ENCODE measurements around the gene WASHC2C.
"Not testable (repeated sequence)": the region's sequence is repeated elsewhere in the genome, so short reads cannot be mapped to it uniquely, and the experiment has no call there.

The WASHC2C gene

DNA sequence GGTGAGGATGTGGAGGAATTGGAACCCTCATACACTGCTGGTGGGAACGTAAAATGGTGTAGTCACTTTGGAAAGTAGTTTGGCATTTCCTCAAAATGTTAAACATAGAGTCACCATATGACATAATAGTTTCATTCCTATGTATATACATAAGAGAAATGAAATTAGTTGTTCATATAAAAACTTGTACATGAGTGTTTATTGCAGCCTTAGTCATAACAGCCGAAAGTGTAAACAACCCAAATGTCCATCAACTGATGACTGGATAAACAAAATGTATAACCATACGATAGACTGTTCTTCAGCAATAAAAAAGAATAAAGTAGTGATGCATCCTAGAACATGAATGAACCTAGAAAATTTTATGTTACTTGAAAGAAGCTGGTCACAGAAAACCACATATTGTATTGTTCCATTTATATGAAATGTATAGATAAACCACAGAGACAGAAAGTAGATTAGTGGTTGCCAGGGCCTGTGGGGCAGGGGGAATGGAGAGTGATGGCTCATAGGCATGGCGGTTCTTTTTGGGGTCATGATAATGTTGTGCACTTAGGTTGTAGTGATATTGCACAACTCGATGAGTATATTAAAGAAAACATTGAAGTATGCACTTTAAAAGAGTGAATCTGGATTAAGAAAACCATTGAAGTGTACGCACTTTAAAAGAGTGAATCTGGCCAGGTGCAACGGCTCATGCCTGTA is 44.8 kb downstream of the WASHC2C start:
- DNase-seq (ENCODE audit: low read depth), result not testable (repeated sequence)

DNA sequence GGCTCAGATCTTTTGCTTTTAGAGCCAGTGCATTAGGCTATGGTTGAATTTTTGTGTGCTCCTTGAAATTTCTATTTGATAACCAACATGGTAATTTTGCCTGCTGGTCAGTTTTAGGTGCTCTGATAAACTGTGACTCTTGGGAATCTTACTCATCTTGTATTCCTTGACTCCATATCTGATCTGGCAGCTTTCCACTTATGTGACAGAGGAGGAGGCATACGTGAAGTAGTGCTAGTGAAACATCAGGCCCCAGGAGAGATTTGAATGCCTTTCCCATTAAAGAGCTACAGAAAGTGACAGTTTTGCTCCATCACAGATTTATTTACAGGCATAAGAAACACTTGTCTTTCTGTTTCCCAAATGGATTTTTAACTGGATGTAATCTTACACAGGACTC is 59.2 kb downstream of the WASHC2C start:
- not testable (repeated sequence) for DNase-seq (ENCODE audit: low read depth)

DNA sequence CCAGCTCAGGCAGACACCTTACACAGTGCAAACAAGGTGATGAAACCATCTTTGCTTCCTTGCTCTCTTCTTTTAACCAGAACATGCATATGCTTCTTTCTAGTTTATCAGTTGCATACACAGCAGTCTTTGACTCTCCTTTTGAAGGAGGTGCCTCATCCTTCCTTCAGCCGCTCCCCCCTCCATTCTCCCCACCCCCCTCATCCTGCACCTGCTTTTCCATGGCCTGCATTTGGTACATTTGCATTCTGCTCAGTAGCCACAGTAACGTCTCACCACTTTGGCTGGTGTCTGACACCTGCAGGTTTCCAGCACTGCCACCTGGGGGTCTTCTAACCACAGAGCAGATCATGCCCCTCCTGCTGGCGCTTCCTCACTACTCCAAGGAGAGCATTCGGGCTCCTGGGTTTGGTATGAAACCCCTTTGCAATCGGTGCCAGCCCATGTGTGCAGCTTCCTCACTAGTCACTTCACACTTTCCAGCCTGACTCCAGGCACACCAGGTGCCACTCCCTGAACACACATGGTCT is 60.2 kb downstream of the WASHC2C start:
- not testable (repeated sequence) for DNase-seq (ENCODE audit: low read depth)

DNA sequence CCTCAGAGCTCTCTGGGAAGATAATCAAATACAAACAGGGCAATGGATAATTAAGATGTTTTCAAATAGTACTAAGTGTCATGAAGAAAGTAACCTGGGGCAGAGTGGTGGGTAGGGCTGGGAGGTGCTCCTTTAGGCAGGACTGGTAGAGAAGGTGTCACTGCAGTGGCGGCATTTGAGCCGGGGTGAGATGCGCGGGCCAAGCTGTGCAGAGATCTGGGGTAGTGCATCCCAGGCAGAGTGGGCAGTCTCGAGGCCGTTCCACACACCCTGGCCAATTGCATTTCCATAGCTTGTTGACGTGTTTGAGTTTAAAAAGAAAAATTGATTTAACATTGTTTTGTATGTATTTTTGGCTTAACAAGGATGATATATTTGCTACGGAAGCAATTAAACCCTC is 62.9 kb downstream of the WASHC2C start:
- not testable (repeated sequence) for DNase-seq (ENCODE audit: low read depth)

DNA sequence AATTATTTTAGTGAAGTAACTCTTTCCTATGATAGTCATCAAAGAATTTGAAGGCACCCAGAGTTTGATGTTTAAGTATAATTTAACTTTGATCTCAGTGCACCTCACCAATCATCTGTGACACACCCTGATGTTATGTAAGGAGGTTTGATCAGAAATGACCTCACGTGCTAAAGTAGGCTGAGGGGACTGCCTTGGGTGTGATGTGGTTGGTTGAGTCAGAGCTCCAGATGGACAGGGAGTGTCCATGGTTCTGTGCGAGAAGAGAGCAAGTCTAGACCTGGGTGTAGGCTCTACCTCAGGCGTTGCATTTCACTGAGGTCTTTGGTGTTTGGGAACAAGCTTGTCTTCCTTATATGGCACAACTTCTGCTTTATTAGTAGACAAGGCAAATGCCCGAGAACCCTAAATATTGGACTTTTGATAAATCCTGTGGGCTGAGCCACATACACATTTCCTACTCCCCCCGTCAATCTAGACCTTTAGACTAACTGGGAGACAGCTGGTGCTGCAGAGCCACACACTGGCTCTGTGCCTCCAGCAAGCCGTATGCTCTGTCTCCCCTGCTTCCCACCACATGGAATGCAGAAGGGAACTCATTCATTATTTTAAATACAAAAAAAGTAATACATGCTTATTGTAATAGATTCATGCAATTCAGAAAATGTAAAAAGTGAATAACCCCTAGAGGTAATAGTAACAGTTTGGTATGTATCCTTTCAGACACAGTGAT is 63.8 kb downstream of the WASHC2C start:
- DNase-seq (ENCODE audit: low read depth), result not testable (repeated sequence)

DNA sequence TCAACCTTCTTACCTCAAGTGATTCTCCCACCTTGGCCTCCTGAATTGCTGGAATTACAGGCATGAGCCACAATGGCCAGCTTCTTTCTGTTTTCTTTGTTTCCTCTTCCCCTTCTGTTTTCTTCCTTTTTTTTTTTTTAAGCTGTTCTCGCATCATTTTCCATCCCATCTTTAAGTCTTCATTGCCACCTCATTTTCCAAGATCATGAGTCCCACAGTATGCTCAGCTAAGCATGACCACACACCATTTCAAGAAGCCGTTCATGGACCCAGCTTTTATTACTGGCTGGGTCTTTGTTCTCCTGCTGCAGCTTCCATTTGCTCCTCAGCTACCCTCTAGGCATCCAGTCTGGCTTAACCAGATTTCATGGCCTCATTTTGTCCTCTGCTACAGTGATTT is 67.7 kb downstream of the WASHC2C start:
- not testable (repeated sequence) for DNase-seq (ENCODE audit: low read depth)

DNA sequence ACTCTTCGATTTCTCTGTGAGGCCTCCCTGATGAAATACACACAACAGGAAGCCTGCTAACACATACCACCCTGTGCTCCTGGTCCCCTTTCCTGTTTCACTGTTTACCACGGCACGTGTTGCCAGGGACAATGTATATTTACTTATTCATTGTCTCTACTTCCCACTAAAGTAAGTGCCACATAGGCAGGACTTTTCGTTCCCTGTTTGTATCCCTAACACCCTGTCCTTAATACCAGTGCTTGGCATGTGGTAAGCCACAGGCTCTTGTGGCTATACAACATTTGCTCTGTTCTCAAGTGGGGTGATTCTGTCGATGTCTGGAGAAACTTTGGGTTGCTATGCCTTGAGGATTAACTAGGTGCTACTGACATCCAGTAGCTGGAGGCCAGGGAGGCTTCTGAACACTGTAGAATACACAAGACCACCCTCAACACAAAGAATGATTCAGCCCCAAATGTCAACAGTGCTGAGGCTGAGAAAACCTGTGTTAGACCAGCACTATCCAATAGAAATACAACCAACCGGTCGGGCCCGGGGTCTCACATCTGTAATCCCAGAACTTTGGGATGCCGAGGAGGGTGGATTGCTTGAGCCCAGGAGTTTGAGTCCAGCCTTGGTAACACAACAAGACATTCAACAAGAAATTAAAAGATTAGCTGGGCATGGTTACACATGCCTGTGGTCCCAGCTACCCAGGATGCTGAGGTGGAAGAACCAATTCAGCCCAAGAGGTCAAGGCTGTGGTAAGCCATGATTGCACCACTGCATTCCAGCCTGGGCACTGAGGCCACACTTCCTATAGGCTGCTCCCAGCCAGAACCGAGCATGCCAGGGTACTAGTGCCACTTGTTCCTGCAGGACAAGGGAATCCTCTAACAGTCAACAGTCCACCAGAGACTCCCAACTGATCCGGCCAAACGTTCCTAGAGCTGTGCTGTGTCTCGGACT is 76.3 kb downstream of the WASHC2C start:
- not testable (repeated sequence) for DNase-seq (ENCODE audit: low read depth)

DNA sequence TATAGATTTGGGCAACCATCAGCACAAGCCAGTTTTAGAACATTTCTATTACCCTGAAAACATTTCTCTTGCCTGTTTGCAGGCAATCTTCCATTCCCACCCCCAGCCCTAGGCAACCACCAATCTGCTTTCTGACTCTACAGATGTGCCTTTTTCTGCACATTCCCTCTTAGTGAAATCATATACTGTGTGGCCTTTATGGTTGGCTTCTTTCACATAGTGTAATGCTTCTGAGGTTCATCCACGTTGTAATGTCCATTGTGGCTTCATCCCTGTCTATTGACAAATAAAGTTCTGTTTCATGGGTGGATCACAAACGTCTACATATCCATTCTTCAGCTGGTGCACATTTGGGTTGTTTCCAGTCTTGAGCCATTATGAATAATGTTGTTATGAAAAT is 77.9 kb downstream of the WASHC2C start:
- not testable (repeated sequence) for DNase-seq (ENCODE audit: low read depth)

DNA sequence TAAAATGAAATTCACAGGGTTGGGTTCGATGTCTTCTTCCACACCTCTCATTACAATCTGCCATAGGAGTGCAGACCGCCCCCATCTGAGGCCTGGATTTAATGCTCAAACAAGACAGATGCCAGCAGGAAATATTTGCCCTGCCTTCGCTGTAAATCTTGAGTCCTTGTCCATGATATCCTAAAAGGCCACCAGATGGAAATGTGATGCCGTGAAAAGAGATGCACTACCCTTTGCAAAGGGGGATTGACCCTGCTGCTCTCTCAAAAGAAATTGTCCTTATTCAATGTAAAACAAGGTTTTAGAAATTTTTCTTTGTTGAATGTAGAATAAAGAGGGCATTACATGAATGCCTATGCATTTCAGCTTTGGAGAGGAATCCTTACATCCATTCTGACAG is 82.8 kb downstream of the WASHC2C start:
- DNase-seq (ENCODE audit: low read depth), result no peak

DNA sequence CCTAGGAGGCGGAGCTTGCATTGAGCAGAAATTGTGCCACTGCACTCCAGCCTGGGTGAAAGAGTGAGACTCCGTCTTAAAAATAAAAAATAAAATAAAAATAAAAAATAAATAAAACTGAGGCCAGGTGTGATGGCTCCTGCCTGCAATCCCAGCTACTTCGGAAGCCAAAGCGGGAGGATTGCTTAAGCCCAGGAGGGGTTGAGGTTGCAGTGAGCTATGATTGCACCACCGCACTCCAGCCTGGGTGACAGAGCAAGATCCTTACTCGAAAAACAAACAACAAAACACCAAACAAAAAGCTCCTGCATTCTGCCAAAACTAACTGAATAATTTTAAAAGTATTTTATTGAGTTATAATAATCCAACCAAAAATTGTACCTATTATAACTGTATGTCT is 84.0 kb downstream of the WASHC2C start:
- no peak for DNase-seq (ENCODE audit: low read depth)

DNA sequence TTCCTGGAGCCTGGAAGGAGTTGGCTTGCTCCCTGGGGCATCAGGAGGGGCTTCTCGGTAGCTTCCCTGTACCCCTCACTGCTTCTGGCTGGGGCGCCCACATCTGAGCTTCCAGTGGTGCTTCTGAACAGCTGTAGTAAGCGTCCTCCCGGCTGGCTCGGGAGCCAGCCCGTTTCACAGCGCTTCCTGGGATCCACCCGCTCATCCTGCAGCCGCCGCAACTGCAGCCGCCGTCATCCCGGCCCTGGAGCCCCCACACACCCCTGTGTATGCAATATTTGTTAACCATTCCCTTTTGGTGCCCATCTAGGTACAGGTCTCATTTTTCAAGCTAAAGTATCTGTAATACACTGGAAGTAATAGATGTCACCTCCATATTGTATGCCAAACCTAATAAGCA is 85.9 kb downstream of the WASHC2C start:
- not testable (repeated sequence) for DNase-seq (ENCODE audit: low read depth)

DNA sequence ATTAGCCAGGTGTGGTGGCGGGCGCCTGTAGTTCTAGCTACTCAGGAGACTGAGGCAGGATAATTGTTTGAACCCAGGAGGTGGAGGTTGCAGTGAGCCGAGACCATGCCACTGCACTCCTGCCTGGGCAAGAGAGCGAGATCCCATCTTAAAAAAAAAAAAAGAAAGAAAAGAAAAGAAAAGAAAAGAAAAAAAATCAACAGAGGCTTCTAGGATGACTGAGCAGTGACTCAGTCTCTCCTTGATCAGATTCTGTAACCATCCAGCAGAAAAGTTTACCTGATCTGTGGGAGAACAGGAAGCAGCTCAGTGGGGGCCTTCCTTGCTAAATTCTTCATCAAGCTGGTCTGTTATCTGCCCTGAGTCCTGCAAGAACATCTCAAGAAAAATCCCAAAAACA is 87.1 kb downstream of the WASHC2C start:
- DNase-seq (ENCODE audit: low read depth), result not testable (repeated sequence)

DNA sequence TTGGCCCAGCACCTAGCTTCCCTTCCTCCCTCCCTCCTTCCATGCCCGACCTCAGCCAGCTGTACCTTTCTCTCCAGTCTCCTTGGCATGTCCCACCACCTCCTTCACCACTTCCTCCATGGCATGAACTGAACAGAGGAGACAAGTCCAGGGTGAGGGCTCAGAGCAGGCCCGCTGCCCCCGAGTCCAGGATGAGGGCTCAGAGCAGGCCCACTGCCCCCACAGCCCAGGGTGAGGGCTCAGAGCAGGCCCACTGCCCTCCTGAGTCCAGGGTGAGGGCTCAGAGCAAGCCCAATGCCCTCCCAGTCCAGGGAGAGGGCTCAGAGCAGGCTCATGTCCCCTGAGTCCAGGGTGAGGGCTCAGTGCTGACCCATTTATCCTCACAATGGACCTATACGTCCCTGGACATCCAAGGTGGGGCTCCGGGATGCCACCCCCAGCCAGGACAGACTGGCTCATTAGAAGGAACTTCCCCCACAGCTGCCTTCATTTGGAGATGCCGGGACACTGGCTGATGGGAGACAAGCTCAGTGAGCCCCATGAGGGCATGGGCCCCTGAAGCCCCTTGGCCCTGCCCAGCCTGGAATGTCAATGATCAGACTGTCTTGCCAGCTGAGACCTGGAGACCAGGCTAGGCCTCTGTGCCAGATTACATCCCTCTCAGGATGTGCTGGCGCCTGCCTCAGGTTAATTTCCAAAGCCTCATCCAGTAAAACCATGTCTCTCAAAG is 90.2 kb downstream of the WASHC2C start:
- no peak for DNase-seq (ENCODE audit: low read depth)

DNA sequence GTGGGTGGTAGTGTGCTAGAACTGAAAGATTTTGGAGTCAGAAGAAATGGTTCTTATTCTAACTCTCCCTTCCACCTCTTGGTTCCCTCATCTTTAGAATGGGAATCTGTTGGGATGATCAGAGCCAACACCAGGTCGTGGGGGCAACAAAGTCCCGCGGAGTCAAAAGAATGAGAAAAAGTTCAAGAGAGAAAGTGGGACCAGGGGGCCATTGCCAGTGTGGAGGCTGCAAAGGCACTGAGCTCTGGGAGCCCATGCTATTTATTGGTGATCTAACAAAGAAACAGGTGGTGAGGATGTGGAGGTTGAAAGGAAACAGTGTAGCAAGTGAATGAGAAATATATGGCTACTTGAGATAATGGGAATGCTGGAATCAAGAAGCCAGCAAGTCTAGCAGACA is 90.8 kb downstream of the WASHC2C start:
- DNase-seq (ENCODE audit: low read depth), result no peak

DNA sequence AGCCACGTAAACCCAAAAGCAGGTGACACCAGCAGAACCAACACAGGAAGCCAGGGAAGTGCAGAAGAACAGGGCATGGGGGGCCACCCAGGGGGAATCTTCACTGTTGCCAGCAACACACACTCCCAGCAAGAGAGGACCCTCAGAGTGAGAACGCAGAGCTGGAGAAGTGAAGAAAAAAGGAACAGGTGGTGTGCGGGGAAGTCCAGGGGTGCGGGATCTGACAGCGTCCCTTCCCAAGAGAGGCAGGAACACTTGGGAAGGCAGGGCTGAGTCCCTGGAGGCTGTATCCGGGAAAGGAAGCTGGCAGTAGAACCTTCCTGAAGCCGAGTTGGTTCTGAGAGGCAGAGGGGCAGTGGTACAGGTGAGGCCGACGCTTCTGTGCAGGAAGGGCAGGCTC is 92.5 kb downstream of the WASHC2C start:
- DNase-seq (ENCODE audit: low read depth), result no peak

DNA sequence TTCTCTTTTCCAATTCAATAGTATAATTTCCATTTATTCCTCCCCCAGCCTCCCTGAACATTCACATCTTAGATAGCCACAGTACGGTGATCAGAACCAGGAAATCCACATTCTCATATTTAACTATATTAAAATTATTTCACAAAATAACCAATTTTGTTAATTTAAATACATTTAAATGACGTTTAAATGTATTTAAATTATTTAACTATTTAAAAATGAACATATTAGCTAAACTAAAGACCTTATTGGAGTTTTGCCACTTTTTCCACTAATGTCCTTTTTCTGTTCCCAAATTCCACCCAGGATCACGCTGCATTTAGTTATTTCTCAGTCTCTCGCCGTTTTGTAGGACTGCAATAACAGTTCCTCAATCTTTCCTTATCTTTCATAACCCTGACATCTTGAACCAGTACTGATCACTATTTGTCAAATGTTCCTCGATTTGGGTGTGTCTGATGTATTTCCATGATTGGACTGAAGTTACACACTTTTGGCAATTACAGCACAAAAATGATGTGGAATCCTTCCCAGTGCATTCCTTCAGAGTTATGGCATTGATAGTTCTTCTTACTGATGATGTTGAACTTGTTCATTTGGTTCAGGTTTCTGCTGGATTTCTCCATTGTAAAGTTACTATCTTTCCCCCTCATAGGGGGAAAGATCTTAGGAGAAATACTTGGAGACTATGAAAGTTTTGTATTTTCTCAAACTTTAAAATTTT is 93.2 kb downstream of the WASHC2C start:
- not testable (repeated sequence) for DNase-seq (ENCODE audit: low read depth)

DNA sequence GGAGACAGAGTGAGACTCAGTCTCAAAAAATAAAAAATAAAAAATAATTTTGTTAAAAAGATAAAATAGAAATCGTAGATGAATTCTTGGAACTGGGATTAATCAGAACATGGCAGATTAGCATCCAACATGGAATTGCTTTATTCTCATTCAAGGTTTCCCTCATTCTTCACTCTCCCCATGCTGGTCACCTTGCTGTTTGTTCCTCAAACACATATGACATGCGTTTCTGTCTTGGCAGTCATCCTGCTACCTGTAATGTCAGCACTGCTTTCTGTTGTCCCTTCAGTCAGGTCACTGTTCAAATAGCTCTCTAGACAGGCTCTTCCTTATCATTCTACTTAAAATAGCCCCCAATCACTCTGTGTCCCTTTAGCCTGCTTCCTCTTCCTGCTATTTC is 95.9 kb downstream of the WASHC2C start:
- DNase-seq (ENCODE audit: low read depth), result not testable (repeated sequence)

All from activated T-helper 9 cell treated with anti-CD3 and anti-CD28 coated beads, Interleukin-2, amount 50 U/mL, for 16 hours (primary cell).